ENCODE data around the gene ERGIC3. TPM values are rescaled to one million over a fixed set of nuclear protein-coding genes. Genes with fewer than 3 reads are reported as not detected.
"Not testable (repeated sequence)": the region's sequence is repeated elsewhere in the genome, so short reads cannot be mapped to it uniquely, and the experiment has no call there.

The ERGIC3 gene
- total RNA-seq, 1 donor from 2014 or later, result 233 TPM

DNA sequence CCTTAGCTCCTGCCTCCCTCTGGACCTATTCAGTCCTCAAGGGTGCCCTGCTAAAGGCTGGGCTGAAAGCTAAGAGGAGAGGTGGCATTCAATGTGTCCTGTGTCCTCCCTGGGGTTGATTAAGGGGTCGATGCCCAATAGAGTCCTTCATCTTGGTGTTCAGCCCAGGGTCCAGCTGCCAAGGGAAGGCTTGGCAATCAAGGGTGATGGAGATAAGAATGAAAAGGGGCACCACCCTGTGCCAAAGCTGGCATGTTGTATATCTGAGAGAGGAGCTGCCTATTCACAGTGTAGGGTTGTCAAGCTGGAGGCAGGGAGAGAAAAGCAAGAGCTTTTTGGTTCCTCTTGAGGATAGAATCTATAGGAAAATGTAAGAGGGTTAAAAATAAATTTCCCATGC lies 24.8 kb upstream of the ERGIC3 start:
- DNase-seq (ENCODE audit: low spot score in 2 of 2), result no peak
- no peak for FAIRE-seq

GRCh38 chr20:35517767-35518166 lies 24.1 kb upstream of the ERGIC3 start:
- not testable (repeated sequence) for DNase-seq (ENCODE audit: low spot score in 2 of 2); FAIRE-seq

- DNase-seq (ENCODE audit: low spot score in 2 of 2) (no peak), FAIRE-seq (no peak)
Observed at GRCh38 chr20:35518955-35519354, 22.9 kb upstream of the ERGIC3 start.

- no peak for DNase-seq (ENCODE audit: low spot score in 2 of 2)
Observed at GRCh38 chr20:35523298-35523888, 18.5 kb upstream of the ERGIC3 start.

GRCh38 chr20:35525639-35526038 lies 16.2 kb upstream of the ERGIC3 start:
- FAIRE-seq, result no peak

More at GRCh38 chr20:35523298-35523888, 18.5 kb upstream of the ERGIC3 start:
- FAIRE-seq, result no peak

GRCh38 chr20:35527122-35527769 lies 14.6 kb upstream of the ERGIC3 start:
- no peak for FAIRE-seq
- no peak for DNase-seq (ENCODE audit: low spot score in 2 of 2)

More at GRCh38 chr20:35525639-35526038, 16.2 kb upstream of the ERGIC3 start:
- DNase-seq (ENCODE audit: low spot score in 2 of 2), result no peak

GRCh38 chr20:35529552-35529951 lies 12.3 kb upstream of the ERGIC3 start, which contains the start of gene C20orf173:
Gene C20orf173 (minus strand): TSS chr20:35529652. CDS start chr20:35529373, 279 bp downstream.
- DNase-seq (ENCODE audit: low spot score in 2 of 2) (no peak), FAIRE-seq (no peak)

DNA sequence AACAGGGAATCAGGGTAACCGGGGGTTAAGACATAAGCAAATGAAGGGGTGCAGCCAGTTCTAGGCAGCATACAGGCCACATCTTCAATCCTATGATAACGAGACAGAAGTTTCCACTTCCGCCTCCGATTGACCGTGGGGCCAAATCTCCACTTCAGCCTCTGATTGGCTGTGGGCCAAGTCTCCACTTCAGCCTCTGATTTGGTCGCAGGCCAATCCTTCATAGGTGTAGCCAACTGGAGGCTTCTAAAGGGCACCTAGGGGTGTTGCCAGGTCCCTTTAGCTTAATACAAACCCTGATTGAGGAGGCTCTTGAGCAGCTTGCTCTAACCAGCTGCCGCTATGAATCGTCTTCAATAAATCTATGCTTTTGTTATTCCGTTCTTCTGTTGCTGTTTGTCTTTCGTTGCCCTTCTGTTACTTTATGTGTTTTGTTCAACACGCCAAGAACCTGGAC lies 2.1 kb upstream of the ERGIC3 start:
- DNase-seq (ENCODE audit: low spot score in 2 of 2) (no peak), FAIRE-seq (no peak)

- DNase-seq (ENCODE audit: low spot score in 2 of 2) (no peak), FAIRE-seq (no peak)
Observed at GRCh38 chr20:35541118-35541782, 628 bp upstream of the ERGIC3 start.

DNA sequence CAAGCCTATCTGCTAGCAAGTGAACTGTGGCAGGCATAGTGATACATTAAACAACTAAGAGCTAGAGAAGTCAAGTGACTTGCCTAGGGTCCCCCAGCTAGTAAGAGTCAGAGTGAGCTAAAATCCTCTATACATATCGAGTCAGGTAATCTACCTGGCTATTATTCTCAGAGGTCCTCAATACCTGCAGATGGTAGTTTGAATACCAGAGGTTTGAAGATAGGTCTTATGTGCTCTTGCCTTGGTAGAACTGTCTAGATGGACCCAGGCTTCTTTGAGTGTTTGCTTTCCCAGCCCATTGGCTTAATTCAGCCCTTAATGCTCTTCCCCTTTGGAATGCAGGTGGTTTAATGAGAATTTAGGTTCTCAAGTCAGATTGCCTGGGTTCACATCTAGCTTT lies 1.1 kb downstream of the ERGIC3 start:
- no peak for DNase-seq (ENCODE audit: low spot score in 2 of 2)
- no peak for FAIRE-seq

DNA sequence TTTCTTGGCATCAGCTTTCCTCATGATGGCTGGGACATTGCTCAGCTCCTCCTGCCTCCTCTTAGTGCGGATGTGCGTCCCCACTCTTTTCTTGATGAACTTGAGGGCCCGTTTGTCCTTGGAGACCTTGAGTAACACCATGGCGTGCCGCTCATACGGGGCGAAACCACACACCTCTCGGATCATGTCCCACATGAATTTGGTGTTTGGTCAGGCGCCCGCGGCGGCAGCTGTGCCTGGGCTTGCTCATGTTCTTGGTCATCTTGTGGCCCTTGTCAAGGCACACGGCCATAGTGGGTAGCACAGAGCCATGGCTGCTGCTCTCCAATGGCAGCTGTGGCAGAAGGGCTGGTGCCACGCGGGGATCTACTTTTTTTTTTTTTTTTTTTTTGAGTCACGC lies 2.6 kb downstream of the ERGIC3 start:
- no peak for FAIRE-seq
- DNase-seq (ENCODE audit: low spot score in 2 of 2), result no peak

- FAIRE-seq; DNase-seq (ENCODE audit: low spot score in 2 of 2): not testable (repeated sequence)
Observed at GRCh38 chr20:35544941-35545340, 3.1 kb downstream of the ERGIC3 start.

DNA sequence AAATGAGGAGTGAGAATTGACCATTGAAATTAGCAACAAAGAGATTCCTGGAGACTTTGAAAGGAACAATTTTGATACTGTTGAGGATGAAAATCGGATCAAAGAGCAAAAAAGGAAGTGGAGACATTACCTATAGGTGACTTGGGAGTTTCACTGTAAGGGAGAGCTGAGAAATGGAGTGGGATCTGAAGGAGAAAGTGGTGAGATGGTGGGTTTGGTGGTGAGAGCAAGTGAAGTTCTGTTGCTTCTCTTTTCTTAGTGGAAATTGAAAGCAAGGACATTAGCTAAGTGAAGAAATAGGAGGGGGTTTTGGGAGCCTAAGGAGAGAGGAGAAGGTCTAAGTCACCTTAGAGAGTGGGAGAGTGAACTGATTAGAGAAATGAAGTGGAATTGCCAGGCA lies 4.2 kb downstream of the ERGIC3 start:
- no peak for DNase-seq (ENCODE audit: low spot score in 2 of 2)

DNA sequence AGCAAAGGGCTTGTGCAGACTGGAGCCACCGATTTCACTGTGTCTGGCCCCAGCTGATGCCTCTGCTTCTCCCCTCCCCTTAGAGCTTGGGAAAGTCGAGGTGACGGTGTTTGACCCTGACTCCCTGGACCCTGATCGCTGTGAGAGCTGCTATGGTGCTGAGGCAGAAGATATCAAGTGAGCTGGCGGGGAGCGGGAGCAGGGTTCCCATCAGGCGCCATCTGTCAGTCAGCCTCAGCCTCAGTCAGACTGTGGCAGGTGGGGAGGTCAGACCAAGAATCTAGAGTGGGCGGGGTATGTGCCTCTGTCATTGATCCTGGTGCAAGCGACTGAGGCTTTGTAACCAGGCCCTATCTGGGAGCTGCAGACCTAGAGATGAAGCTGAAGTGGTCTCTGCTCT lies 5.5 kb downstream of the ERGIC3 start:
- FAIRE-seq, result no peak
- no peak for DNase-seq (ENCODE audit: low spot score in 2 of 2)

More for the DNA sequence above, 4.2 kb downstream of the ERGIC3 start:
- no peak for FAIRE-seq

GRCh38 chr20:35551503-35551902 lies 9.6 kb downstream of the ERGIC3 start:
- FAIRE-seq (no peak), DNase-seq (ENCODE audit: low spot score in 2 of 2) (no peak)

DNA sequence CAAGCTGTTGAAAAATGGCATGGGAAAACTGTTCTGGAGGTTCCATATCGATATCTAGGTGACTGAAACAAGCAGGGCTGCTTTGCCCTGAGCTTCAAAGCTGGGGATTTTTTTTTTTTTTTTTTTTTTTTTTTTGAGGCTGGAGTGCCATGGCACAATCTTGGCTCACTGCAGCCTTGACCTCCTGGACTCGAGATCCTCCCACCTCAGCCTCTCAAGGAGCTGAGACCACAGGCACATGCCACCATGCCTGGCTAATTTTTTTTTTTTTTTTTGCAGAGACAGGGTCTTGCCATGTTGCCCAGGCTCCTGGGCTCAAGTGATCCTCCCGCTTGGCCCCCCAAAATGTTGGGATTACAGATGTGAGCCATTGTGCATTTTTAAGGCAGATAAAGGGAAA lies 11.0 kb downstream of the ERGIC3 start:
- DNase-seq (ENCODE audit: low spot score in 2 of 2), result no peak
- FAIRE-seq, result no peak

- not testable (repeated sequence) for DNase-seq (ENCODE audit: low spot score in 2 of 2); FAIRE-seq
Observed at GRCh38 chr20:35555461-35555860, 13.6 kb downstream of the ERGIC3 start.

GRCh38 chr20:35555951-35556645 lies 14.2 kb downstream of the ERGIC3 start:
- FAIRE-seq, result no peak
- DNase-seq (ENCODE audit: low spot score in 2 of 2), result no peak

DNA sequence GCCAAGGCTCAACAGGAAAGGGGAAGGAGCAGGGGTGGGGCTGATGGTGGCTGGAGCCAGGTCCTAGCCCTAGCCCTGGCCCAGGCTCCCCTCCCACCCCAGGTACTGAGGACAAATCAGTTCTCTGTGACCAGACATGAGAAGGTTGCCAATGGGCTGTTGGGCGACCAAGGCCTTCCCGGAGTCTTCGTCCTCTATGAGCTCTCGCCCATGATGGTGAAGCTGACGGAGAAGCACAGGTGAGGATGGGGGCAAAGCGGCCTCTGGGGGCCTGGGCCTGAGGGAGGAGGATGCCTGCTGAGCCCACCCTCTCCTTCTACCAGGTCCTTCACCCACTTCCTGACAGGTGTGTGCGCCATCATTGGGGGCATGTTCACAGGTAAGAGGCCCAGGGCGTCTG lies 15.0 kb downstream of the ERGIC3 start:
- DNase-seq (ENCODE audit: low spot score in 2 of 2), result no peak
- FAIRE-seq, result no peak

DNA sequence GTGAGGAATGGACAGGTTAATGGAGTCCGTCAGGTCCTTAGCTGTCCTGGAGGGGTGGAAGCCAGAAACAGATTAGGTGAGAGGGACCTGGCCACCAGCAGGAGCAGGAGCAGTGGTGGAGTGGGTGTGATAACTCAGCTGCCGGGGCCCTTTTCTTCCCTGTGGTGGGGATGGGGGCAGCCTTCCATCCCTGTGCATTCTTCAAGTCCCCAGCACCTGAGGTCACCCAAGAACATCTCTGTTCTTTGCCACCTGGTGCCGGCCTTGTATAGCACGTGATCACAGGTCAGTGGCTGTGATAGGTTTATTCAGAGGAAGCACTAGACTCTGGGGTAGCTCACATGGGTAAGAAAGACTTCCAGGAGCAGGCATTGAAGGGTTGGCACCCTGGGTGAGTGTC lies 16.6 kb downstream of the ERGIC3 start:
- DNase-seq (ENCODE audit: low spot score in 2 of 2) (no peak), FAIRE-seq (no peak)

Measured in frontal cortex (tissue), 4 donors.